Uterine smooth muscle cell (primary cell): ENCODE results near the gene FAM236A. TPM values are rescaled to one million over a fixed set of nuclear protein-coding genes. Genes with fewer than 3 reads are reported as not detected.

ENCODE experiments used
- total RNA-seq: library from RNA; depleted of rRNA; stranded (reverse); fragments of >200 nt; gene quantifications from 2 replicates; pipeline ENCODE4 v1.2.3, GENCODE V29; 2014

FAM236A gene
- total RNA-seq = not detected in 2 replicates

DNA sequence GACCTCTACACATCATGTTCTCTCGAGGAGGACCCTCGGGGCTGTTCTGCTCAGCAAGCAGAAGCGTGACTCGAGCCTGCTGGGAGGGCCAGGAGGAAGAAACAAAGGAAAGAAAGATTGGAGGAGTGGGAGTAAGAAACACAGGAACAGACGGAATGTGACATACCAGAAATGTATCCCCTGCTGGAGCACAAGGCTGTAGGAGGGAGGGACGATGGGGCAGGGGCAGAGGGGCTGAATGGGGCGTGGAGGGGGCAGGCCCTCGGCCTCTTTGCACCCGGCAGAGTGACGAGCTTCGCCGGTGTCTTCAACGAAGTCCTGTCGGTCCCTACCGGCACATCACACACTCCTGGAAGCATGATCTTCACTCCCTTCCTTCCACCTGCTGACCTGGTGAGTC lies at the start of gene FAM236A:
Gene FAM236A, plus strand, starts transcription at position 301 of the 400 bp plus-strand sequence. Its CDS starts 57 bp downstream, at position 358.

GRCh38 chrX:72912315-72912714 lies 25.7 kb upstream of the FAM236A start, which contains the start of gene FAM236C:
FAM236C (plus strand) TSS chrX:72912615; CDS start chrX:72912715, 100 bp downstream.

GRCh38 chrX:72943819-72944169 lies 5.8 kb downstream of the FAM236A start, which contains the start of gene DMRTC1:
DMRTC1 (minus strand) TSS chrX:72943837; CDS start chrX:72875694, 68,143 bp downstream.

Other genes starting within 250 kb of the FAM236A start
- 10.1 and 15.7 TPM in 2 replicates for gene PHKA1, start 223.9 kb upstream of the FAM236A start, total RNA-seq
- gene DMRTC1B, start 161.3 kb upstream of the FAM236A start, total RNA-seq = not detected in 2 replicates
- not detected in 2 replicates for gene FAM236B, start 155.5 kb upstream of the FAM236A start, total RNA-seq
- not detected in 2 replicates for gene FAM236D, start 130.0 kb upstream of the FAM236A start, total RNA-seq
- gene FAM236C, start 25.6 kb upstream of the FAM236A start, total RNA-seq = not detected in 2 replicates
- not detected in 2 replicates for gene DMRTC1, start 5.6 kb downstream of the FAM236A start, total RNA-seq
- not detected in 2 replicates for gene PABPC1L2B, start 64.7 kb downstream of the FAM236A start, total RNA-seq
- not detected in 2 replicates for gene PABPC1L2A, start 141.3 kb downstream of the FAM236A start, total RNA-seq